SK-N-SH (cell line): ENCODE measurements around the gene ITCH. TPM values are rescaled to one million over a fixed set of nuclear protein-coding genes. Genes with fewer than 3 reads are reported as not detected.
A peak's percentile ranks its signal among the peaks of the same experiment; 100 is the strongest.
"Not testable (repeated sequence)": the region's sequence is repeated elsewhere in the genome, so short reads cannot be mapped to it uniquely, and the experiment has no call there.

Experiments used
- CTCF ChIA-PET: fragments of 300-600, 350-600 bp; formaldehyde crosslinking; extraction: SDS; loops from one replicate; lab custom pipeline; 2021; lab: Yijun Ruan, JAX
- POLR2A ChIA-PET: fragments of 350-600 bp; sonication (Branson Sonifier 250); formaldehyde crosslinking; extraction: SDS; loops from one replicate; lab custom pipeline; 2020; ENCODE audit warnings: antibody characterized with exemption, inconsistent platforms; lab: Yijun Ruan, JAX
- DNase-seq: peaks from one replicate; pipeline ENCODE4 v3.0.0; 2012
- H2AFZ ChIP-seq: fragments of 200-600 bp; sonication (generic); 2 replicates; pipeline ENCODE4 v1.8.1; 2016; ENCODE audit warnings: antibody characterized with exemption, mild to moderate bottlenecking, low read depth
- H3F3A ChIP-seq: fragments of 200-600 bp; sonication (generic); replicated peaks from 2 replicates; pipeline ENCODE3; 2016; ENCODE audit warnings: antibody characterized with exemption, mild to moderate bottlenecking; ENCODE audit not compliant: insufficient read depth
- H3K27ac ChIP-seq, 2 experiments: fragments of 200-500 bp in 1 of 2; fragments of 200-600 bp in 1 of 2; sonication (Bioruptor generic) in 1 of 2; sonication (generic), shearing (Covaris generic) in 1 of 2; 2 replicates each; pipeline versions ENCODE4 v1.5.1 to v1.6.1; 2014 to 2016; ENCODE audit warnings: low read depth in 2 of 2, inconsistent platforms in 1 of 2, low read length in 1 of 2, mild to moderate bottlenecking in 1 of 2, mixed read lengths in 1 of 2
- H3K27me3 ChIP-seq: fragments of 200-600 bp; sonication (generic), shearing (Covaris generic); 2 replicates; pipeline ENCODE4 v1.6.1; 2016; ENCODE audit warnings: mixed run types; ENCODE audit not compliant: insufficient read depth
- H3K36me3 ChIP-seq, 2 experiments: fragments of 200-500 bp in 1 of 2; fragments of 200-600 bp in 1 of 2; sonication (Bioruptor generic) in 1 of 2; sonication (generic) in 1 of 2; replicated peaks in 1 of 2; 2 replicates each; pipeline versions ENCODE3 to v1.5.1; 2014 to 2016; ENCODE audit warnings: low read length in 1 of 2, mild to moderate bottlenecking in 1 of 2; ENCODE audit not compliant: insufficient read depth in 2 of 2, control insufficient read depth in 1 of 2
- H3K4me1 ChIP-seq, 2 experiments: fragments of 200-500 bp in 1 of 2; fragments of 200-600 bp in 1 of 2; sonication (Bioruptor generic) in 1 of 2; sonication (generic), shearing (Covaris generic) in 1 of 2; 2 replicates each; pipeline versions ENCODE4 v1.5.1 to v1.6.1; 2014 to 2016; ENCODE audit warnings: low read depth in 1 of 2, low read length in 1 of 2, mixed run types in 1 of 2; ENCODE audit not compliant: insufficient read depth in 2 of 2, control insufficient read depth in 1 of 2
- H3K4me2 ChIP-seq: fragments of 200-600 bp; sonication (generic), shearing (Covaris generic); 2 replicates; pipeline ENCODE4 v1.6.1; 2017; ENCODE audit warnings: mixed run types
- H3K4me3 ChIP-seq, 2 experiments: fragments of 200-500 bp in 1 of 2; fragments of 200-600 bp in 1 of 2; sonication (Bioruptor generic) in 1 of 2; sonication (generic), shearing (Covaris generic) in 1 of 2; 2 replicates each; pipeline versions ENCODE4 v1.5.1 to v1.8.1; 2014 to 2016; ENCODE audit warnings: low read depth in 2 of 2, inconsistent platforms in 1 of 2, low read length in 1 of 2, mild to moderate bottlenecking in 1 of 2, mixed read lengths in 1 of 2, moderate library complexity in 1 of 2
- H3K79me2 ChIP-seq: fragments of 200-600 bp; sonication (generic); 2 replicates; pipeline ENCODE4 v1.8.1; 2017; ENCODE audit warnings: mild to moderate bottlenecking; ENCODE audit not compliant: insufficient read depth
- H3K9ac ChIP-seq: fragments of 200-600 bp; sonication (generic); 2 replicates; pipeline ENCODE4 v1.6.1; 2017; ENCODE audit warnings: mixed run types
- H3K9me2 ChIP-seq: fragments of 200-600 bp; sonication (generic); 2 replicates; pipeline ENCODE4 v1.6.1; 2017; ENCODE audit warnings: mixed run types
- H3K9me3 ChIP-seq: fragments of 200-600 bp; sonication (generic); 2 replicates; pipeline ENCODE4 v1.6.1; 2017; ENCODE audit warnings: mixed run types, mild to moderate bottlenecking, moderate library complexity
- H4K20me1 ChIP-seq: fragments of 200-600 bp; sonication (generic); 2 replicates; pipeline ENCODE4 v1.6.1; 2017; ENCODE audit warnings: mild to moderate bottlenecking, mixed run types; ENCODE audit not compliant: insufficient read depth
- EP300 ChIP-seq, 2 experiments: IDR thresholded peaks; 2 replicates each; pipeline versions ENCODE4 v1.4.0 to v1.6.1; 2012; ENCODE audit warnings: borderline replicate concordance in 1 of 2, low read depth in 1 of 2, low read length in 1 of 2
- FOSL2 ChIP-seq: IDR thresholded peaks from 2 replicates; pipeline ENCODE4 v1.4.0; 2012; ENCODE audit warnings: low read depth, mild to moderate bottlenecking, moderate library complexity, borderline replicate concordance
- FOXM1 ChIP-seq: IDR thresholded peaks from 2 replicates; pipeline ENCODE4 v1.4.0; 2012; ENCODE audit warnings: low read depth, mild to moderate bottlenecking
- JUND ChIP-seq: IDR thresholded peaks from 2 replicates; pipeline ENCODE4 v1.4.0; 2012
- MEF2A ChIP-seq: IDR thresholded peaks from 2 replicates; pipeline ENCODE4 v1.4.0; 2012; ENCODE audit warnings: low read depth, borderline replicate concordance
- MXI1 ChIP-seq: IDR thresholded peaks from 2 replicates; pipeline ENCODE4 v1.6.1; 2012; ENCODE audit warnings: mild to moderate bottlenecking, low read depth, low read length, improper control_type of control experiment
- NFIC ChIP-seq: IDR thresholded peaks from 2 replicates; pipeline ENCODE4 v1.4.0; 2012; ENCODE audit warnings: borderline replicate concordance
- PBX3 ChIP-seq: IDR thresholded peaks from 2 replicates; pipeline ENCODE4; 2012
- RXRA ChIP-seq: IDR thresholded peaks from 2 replicates; pipeline ENCODE4 v1.4.0; 2012; ENCODE audit warnings: low read depth, mild to moderate bottlenecking, borderline replicate concordance
- TCF12 ChIP-seq: IDR thresholded peaks from 2 replicates; pipeline ENCODE4 v1.4.0; 2012
- TEAD4 ChIP-seq: IDR thresholded peaks from 2 replicates; pipeline ENCODE4 v1.4.0; 2012; ENCODE audit warnings: mild to moderate bottlenecking, borderline replicate concordance; ENCODE audit not compliant: insufficient read depth
- WGBS: methylation state at CpG from one replicate; pipeline ENCODE4 v1.1.6; 2017; ENCODE audit warnings: low lambda C conversion rate; 5-methylcytosine and 5-hydroxymethylcytosine counted together
- polyA plus RNA-seq, 3 experiments: library from polyadenylated mRNA; depleted of rRNA; stranded (reverse); fragments of >200 nt; gene quantifications; 2 replicates each; pipeline ENCODE4 v1.2.3, GENCODE V29; 2012
- TF ChIP-seq, protein P1 (sequence below): IDR thresholded peaks from 2 replicates; pipeline ENCODE4 v1.4.0; 2012; ENCODE audit warnings: low read depth

ITCH gene
- polyA plus RNA-seq, 1 of the 3 experiments (the other 2 are of a cell fraction), result 3.8 TPM

GRCh38 chr20:34397096-34397495 is 34.0 kb downstream of the ITCH start:
- no peak overlapping the region for H3K27ac ChIP-seq
- H2AFZ ChIP-seq, result no peak overlapping the region
- no peak for TF ChIP-seq PBX3
- TF ChIP-seq, protein P1, sequence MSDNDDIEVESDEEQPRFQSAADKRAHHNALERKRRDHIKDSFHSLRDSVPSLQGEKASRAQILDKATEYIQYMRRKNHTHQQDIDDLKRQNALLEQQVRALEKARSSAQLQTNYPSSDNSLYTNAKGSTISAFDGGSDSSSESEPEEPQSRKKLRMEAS, result no peak
- no peak for TF ChIP-seq FOXM1
- no peak for TF ChIP-seq EP300 (IDR thresholded peaks at IDR 0.05; ENCODE audit: borderline replicate concordance in 1 of 2, low read depth in 1 of 2, low read length in 1 of 2)
- TF ChIP-seq MEF2A, result no peak
- TF ChIP-seq MXI1, result no peak
- no peak for TF ChIP-seq TEAD4
- H3K79me2 ChIP-seq, result peaks cover 95% of the 10 kb centered on the region
- peaks cover 62% of the 10 kb centered on the region for H4K20me1 ChIP-seq
- CTCF ChIA-PET, result interaction anchor here (0.9 to 1.3 kb wide), 4 partner anchors 14 to 84 kb away, joined by 3 to 4 read pairs (median 3); no protein-coding TSS in a partner anchor
- H3K27me3 ChIP-seq, result no peaks in the 10 kb centered on the region
- POLR2A ChIA-PET, result no interaction called here
- no peak overlapping the region for H3K9ac ChIP-seq
- H3F3A ChIP-seq, result peaks cover 32% of the 10 kb centered on the region
- H3K9me3 ChIP-seq, result no peaks in the 10 kb centered on the region
- H3K36me3 ChIP-seq, result peaks cover 10 to 52% of the 10 kb centered on the region in 2 experiments
- no peak for DNase-seq
- WGBS, result 96% methylated on average over 9 of the region's 9 CpGs
- H3K4me1 ChIP-seq, result peaks cover 0 to 14% of the 10 kb centered on the region in 2 experiments; a peak in 2 of 4 replicates
- H3K4me3 ChIP-seq, result no peak overlapping the region
- H3K9me2 ChIP-seq, result no peaks in the 10 kb centered on the region
- H3K4me2 ChIP-seq, result no peak overlapping the region

GRCh38 chr20:34400776-34401175 is 37.7 kb downstream of the ITCH start:
- H3K36me3 ChIP-seq, result peaks cover 3 to 35% of the 10 kb centered on the region in 2 experiments
- H3K9ac ChIP-seq, result peak overlapping the region; percentile 31; the same call in 1 of the 2 replicates
- 0 out of 4 replicates have a peak overlapping the region, but pooled peaks of 1 of the 2 experiments have one; percentile 8 for H3K4me3 ChIP-seq
- DNase-seq, H3K9me2 ChIP-seq, POLR2A ChIA-PET, H3K27me3 ChIP-seq, H3K9me3 ChIP-seq, H2AFZ ChIP-seq: not testable (repeated sequence)
- 37% methylated on average over 6 of the region's 6 CpGs for WGBS
- H3K27ac ChIP-seq, result peak overlapping the region in 1 of 2 experiments; percentile 82; a peak in 2 of 4 replicates
- H3K4me2 ChIP-seq, result peak overlapping the region; percentile 22; the same call in 1 of the 2 replicates
- CTCF ChIA-PET, result interaction anchor here (1.2 kb wide), 1 partner anchor 88 kb away, joined by 5 read pairs; no protein-coding TSS in a partner anchor
- H3K79me2 ChIP-seq, result peaks cover 95% of the 10 kb centered on the region
- peaks cover 28% of the 10 kb centered on the region for H3F3A ChIP-seq
- peaks cover 67% of the 10 kb centered on the region for H4K20me1 ChIP-seq
- H3K4me1 ChIP-seq, result peaks cover 0 to 34% of the 10 kb centered on the region in 2 experiments; a peak in 2 of 4 replicates
- peak; percentile 48; the same call in 1 of the 2 replicates for TF ChIP-seq JUND
- peak; percentile 24; the same call in 1 of the 2 replicates for TF ChIP-seq TCF12
- peak; percentile 65 for TF ChIP-seq FOSL2
- peak; percentile 74; the same call in 1 of the 2 replicates for TF ChIP-seq NFIC
- TF ChIP-seq RXRA, result peak; percentile 78
- TF ChIP-seq, protein P1, result peak; percentile 53; the same call in 1 of the 2 replicates
